Sigmoid colon (tissue), 4 donors: ENCODE results near the gene TUBA3C.

ENCODE experiments used
- CTCF ChIP-seq, 4 experiments: fragments of 450-650 bp in 3 of 4; fragments of 200-600 bp in 1 of 4; IDR thresholded peaks; one replicate each; pipeline ENCODE4 v1.5.1; 2016 to 2019; ENCODE audit warnings: antibody characterized with exemption in 4 of 4, mild to moderate bottlenecking in 3 of 4, moderate library complexity in 2 of 4
- POLR2A ChIP-seq, 2 donors: fragments of 450-650 bp; IDR thresholded peaks; one replicate each; pipeline ENCODE4 v1.6.1; 2016; ENCODE audit warnings: antibody characterized with exemption in 2 of 2, mild to moderate bottlenecking in 2 of 2, moderate library complexity in 2 of 2
- POLR2AphosphoS5 ChIP-seq, 4 donors: sonication (generic); formaldehyde crosslinking; IDR thresholded peaks; one replicate each; pipeline ENCODE4 v1.6.1; 2017; ENCODE audit warnings: antibody characterized with exemption in 4 of 4

GRCh38 chr13:19159181-19159580, 22.4 kb downstream of the TUBA3C start:
- TF ChIP-seq POLR2A (IDR thresholded peaks at IDR 0.05) (no peak), POLR2AphosphoS5 (IDR thresholded peaks at IDR 0.05) (no peak), CTCF (IDR thresholded peaks at IDR 0.05) (no peak)
